DND-41 (cell line): ENCODE measurements around the gene PARVB.

Experiments
- EZH2 ChIP-seq: IDR thresholded peaks from 3 replicates; pipeline ENCODE4 v1.6.1; 2012; ENCODE audit warnings: borderline replicate concordance, low read depth, mild to moderate bottlenecking, moderate library complexity, low read length, inconsistent platforms; ENCODE audit not compliant: severe bottlenecking
- TF ChIP-seq, protein P1 (sequence below): IDR thresholded peaks from 2 replicates; pipeline ENCODE4 v1.5.1; 2012; ENCODE audit warnings: borderline replicate concordance, low read length, moderate library complexity, mild to moderate bottlenecking; ENCODE audit not compliant: poor library complexity, severe bottlenecking; ENCODE audit errors: extremely low read depth

DNA sequence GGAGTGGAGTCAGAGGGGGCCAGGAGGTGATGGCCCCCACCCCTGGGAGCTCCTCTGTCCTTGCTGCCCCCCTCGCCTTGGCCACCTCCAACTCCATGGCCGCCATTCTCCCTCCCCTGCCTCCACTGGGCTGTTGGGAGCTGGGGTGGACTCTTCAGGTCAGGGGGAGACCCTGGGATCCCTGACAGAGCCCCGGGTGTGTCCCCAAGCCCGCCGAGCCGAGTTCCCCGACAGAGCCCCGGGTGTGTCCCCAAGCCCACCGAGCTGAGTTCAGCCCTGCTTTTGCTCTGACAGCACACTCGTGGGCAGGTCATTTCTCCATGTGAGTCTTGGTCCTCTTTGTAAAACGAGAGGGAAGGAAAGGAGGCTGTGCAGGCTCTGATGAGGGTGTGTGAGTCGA, 143.4 kb downstream of the PARVB start:
- TF ChIP-seq, protein P1, sequence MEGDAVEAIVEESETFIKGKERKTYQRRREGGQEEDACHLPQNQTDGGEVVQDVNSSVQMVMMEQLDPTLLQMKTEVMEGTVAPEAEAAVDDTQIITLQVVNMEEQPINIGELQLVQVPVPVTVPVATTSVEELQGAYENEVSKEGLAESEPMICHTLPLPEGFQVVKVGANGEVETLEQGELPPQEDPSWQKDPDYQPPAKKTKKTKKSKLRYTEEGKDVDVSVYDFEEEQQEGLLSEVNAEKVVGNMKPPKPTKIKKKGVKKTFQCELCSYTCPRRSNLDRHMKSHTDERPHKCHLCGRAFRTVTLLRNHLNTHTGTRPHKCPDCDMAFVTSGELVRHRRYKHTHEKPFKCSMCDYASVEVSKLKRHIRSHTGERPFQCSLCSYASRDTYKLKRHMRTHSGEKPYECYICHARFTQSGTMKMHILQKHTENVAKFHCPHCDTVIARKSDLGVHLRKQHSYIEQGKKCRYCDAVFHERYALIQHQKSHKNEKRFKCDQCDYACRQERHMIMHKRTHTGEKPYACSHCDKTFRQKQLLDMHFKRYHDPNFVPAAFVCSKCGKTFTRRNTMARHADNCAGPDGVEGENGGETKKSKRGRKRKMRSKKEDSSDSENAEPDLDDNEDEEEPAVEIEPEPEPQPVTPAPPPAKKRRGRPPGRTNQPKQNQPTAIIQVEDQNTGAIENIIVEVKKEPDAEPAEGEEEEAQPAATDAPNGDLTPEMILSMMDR: no peak
- no peak for TF ChIP-seq EZH2
